Endothelial cell (in vitro differentiated cells): ENCODE measurements around the gene STK32C. TPM values are rescaled to one million over a fixed set of nuclear protein-coding genes. Genes with fewer than 3 reads are reported as not detected.

Source experiments
- total RNA-seq: library from RNA; stranded (reverse); fragmentation: NEBNext Ultra II Directional; extraction: Animal tissue kit (Norgen Biotek cat#: 25700); gene quantifications from one replicate; pipeline ENCODE4 v1.2.1, GENCODE V29; 2021; ENCODE audit not compliant: unreplicated experiment

Gene STK32C
- total RNA-seq, 1 donor from 2014 or later, result 12.6 TPM

Other genes starting within 250 kb of the STK32C start
- gene JAKMIP3, start 242.0 kb downstream of the STK32C start, total RNA-seq, result 0.05 TPM
- 15.0 TPM for gene DPYSL4, start 121.0 kb downstream of the STK32C start, total RNA-seq
- gene LRRC27, start 24.2 kb upstream of the STK32C start, total RNA-seq, result 11.1 TPM
- gene PWWP2B, start 89.2 kb upstream of the STK32C start, total RNA-seq, result 7.6 TPM
- gene INPP5A, start 229.8 kb upstream of the STK32C start, total RNA-seq, result 45.2 TPM